Fibroblast of skin of left quadriceps (primary cell): ENCODE data around the gene PTPRN2.

Experiments
- DNase-seq, 2 experiments: peaks; one replicate each; pipeline ENCODE4 v3.0.0-alpha.2; 2013; ENCODE audit warnings: low read depth in 2 of 2

Gene PTPRN2

DNA sequence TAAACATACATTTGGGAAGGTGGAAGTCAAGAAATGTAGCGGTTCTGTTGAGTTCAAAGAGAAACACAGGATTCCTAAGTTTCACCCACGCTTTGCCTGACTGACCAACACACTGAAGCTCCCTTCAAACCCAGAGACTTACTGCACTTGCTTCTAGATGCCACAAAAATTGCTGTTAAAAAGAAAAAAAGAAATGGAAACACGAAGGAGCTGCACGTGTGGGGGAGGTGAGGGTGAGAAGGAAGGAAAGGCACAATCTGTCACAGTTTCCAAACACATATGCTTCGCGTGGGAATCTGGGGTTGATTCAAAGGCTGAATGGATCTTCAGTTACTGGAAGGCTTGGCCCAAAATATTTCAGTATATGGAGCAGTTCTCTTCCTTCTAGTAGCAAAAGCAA is 755.2 kb downstream of the PTPRN2 start:
- no peak for DNase-seq

GRCh38 chr7:157832006-157832405 is 755.6 kb downstream of the PTPRN2 start:
- DNase-seq = no peak

GRCh38 chr7:157831143-157831905 is 756.3 kb downstream of the PTPRN2 start:
- DNase-seq = no peak

- no peak for DNase-seq
Measured at GRCh38 chr7:157830331-157830730, 757.3 kb downstream of the PTPRN2 start.

- DNase-seq = no peak
Measured at GRCh38 chr7:157829491-157829890, 758.1 kb downstream of the PTPRN2 start.

GRCh38 chr7:157828881-157829280 is 758.7 kb downstream of the PTPRN2 start:
- DNase-seq = no peak

GRCh38 chr7:157828190-157828589 is 759.4 kb downstream of the PTPRN2 start:
- DNase-seq = no peak

- DNase-seq = no peak
Measured at GRCh38 chr7:157827863-157828160, 759.8 kb downstream of the PTPRN2 start.

DNA sequence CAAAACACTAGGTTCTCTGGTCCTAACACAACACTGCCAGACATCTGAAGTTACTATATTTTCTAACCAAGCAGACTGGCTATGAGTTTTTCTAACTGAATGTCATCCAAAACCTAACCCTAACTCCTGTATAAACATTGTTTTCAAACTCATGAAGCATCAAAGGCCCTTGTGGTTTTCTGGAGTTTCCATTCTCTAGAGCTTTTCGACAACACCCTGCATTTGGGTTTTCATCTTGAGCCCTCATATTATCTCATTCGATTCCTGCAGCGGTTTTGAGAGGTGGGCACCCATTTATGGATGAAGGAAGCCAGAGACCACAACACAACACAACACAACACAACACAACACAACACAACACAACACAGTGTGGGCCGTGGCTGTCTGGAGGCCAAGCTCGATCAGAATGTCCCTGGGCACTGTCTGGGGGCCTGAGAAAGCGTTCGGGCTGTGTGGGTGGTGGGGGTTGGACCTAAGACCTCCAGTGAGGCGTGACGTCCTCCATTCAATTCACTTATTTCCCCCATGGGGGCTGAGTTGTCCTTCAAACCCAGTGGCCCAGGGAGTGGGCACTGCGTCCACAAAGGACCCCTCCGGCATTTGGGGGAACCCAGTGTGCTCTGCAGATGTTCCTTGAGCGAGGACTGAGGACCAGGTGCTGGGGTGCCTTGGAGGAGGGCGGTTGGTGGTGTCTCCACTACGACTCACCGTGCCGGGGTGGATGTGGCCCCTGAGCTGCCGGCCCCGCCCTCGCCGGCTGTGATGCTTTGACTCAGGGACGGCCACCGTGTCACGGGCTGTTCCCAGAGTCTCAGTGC is 760.4 kb downstream of the PTPRN2 start:
- no peak for DNase-seq

- DNase-seq = no peak
Measured at GRCh38 chr7:157826566-157826965, 761.1 kb downstream of the PTPRN2 start.

- no peak for DNase-seq
Measured at GRCh38 chr7:157825325-157825724, 762.3 kb downstream of the PTPRN2 start.

GRCh38 chr7:157824819-157825121 is 762.9 kb downstream of the PTPRN2 start:
- no peak for DNase-seq

GRCh38 chr7:157824011-157824818 is 763.4 kb downstream of the PTPRN2 start:
- no peak for DNase-seq

DNA sequence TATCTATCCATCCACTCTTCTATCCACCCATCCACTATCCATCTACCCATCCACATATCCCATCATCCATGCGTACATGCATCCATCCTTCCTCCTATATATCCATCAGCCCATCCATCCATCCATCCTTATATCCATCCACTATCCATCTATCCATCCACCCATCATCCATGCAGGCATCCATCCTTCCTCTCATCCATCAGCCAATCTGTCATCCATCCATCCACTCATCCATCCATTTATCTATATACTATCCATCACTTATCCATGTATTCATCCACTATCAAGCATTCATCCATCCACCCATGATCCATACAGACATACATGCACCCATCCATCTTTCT is 765.0 kb downstream of the PTPRN2 start:
- no peak for DNase-seq

- DNase-seq = no peak
Measured at GRCh38 chr7:157821959-157822687, 765.5 kb downstream of the PTPRN2 start.

DNA sequence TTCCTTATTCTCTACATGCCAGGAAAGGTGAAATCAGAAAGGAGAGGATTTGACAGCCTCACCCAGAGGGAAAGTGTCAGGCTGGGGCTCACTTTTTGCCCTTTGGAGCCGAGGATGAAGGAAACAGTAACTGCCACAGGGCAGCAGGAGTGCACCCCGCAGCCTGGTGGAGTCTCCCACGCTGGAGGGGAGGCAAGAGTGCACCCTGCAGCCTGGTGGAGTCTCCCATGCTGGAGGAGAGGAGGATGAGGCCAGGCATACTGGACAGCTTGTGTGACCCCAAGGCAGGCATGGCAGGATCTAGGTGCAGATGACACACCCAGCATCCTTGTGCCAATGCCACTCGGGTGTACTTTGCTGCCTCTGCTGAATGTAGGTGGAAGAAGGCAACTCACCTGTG is 766.8 kb downstream of the PTPRN2 start:
- no peak for DNase-seq

DNA sequence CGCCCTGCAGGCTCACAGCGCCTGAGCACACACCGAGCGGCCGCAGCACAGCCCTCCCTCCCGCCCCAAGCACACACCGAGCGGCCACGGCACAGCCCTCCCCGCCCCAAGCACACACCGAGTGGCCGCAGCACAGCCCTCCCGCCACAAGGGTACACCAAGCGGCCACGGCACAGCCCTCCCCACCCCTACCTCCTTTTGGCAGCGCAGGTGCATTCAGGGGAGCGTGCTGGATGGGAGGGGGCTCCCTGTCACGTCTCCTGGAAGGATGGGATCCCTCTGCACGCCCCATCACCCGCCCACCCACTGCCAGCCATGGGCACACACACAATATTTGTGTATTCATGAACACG is 768.2 kb downstream of the PTPRN2 start:
- no peak for DNase-seq

DNA sequence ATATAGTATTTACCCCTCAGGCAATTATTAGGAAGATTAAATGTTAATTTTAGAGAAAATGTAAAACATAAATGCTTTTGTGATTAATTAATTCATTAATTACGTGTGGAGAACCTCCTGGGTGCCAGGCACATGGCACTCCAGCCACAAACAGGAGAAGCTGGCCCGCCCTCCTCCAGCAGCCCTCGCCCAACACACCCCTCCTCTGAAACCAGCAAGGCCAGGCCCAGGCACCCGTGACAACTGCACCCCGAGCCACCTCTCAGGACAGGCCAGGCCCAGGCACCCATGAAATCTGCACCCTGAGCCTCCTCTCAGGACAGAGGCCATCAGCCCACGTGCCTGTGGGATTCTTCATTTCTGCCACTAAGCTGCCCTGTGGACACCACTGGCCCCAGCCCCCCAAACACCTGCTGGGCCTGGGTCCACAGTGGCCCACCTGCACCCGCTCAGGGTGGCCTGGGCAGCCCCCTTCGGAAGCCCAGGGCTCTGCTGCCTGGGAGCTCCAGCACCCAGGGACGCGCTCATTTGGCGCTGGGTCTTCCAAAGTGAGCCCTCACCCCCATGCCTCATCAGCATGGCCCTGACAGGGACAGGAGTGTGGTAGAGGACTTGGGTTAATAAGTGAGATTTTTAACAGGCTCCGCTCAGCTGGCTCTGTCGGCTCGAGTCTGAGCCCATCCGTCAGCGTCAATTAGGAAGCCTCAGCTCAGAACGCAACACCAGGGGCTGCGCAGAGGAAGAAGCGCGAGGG is 768.7 kb downstream of the PTPRN2 start:
- no peak for DNase-seq

DNA sequence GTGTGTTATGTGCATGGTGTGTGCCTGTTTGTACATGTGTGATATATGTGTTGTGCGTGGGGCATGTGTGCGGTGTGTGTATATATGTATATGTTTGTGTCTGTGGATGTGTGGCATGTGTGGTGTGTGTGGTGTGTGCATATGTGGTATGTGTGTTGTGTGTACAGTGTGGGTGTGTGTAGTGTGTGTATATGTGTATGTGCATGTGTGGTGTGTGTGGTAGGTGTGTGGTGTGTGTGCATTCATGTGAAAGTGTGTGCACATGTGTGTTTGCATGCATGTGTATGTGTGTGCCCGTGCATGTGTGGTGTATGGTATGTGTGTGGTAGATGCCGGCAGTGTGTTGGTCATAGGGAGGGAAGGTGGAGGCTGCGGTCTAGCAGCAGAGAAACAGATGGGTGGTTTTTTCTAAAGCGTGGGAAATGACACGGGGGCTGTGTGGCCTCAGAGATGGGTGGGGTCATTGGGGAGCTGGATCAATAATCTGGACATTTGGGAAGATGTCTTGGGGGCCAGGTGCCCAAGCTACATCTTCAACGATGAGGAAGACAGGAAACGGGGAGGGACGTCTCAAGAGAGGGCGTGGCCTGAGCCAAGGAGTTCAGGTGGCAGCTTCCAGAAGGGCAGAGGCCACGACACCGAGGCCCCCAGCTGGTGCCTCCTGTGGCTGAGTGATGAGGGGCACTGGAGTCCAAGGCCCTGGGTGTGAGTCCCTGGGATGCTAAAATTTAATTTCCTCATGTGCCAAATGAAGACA is 769.5 kb downstream of the PTPRN2 start:
- no peak for DNase-seq

- DNase-seq = no peak
Measured at GRCh38 chr7:157817433-157817832, 770.2 kb downstream of the PTPRN2 start.
